SK-N-SH (cell line): Measurements from ENCODE around the gene IL17A. TPM values are rescaled to one million over a fixed set of nuclear protein-coding genes. Genes with fewer than 3 reads are reported as not detected.

ENCODE experiments used
- CTCF ChIA-PET: fragments of 300-600, 350-600 bp; formaldehyde crosslinking; extraction: SDS; loops from one replicate; lab custom pipeline; 2021; lab: Yijun Ruan, JAX
- POLR2A ChIA-PET: fragments of 350-600 bp; sonication (Branson Sonifier 250); formaldehyde crosslinking; extraction: SDS; loops from one replicate; lab custom pipeline; 2020; ENCODE audit warnings: antibody characterized with exemption, inconsistent platforms; lab: Yijun Ruan, JAX
- DNase-seq: peaks from one replicate; pipeline ENCODE4 v3.0.0; 2012
- H2AFZ ChIP-seq: fragments of 200-600 bp; sonication (generic); 2 replicates; pipeline ENCODE4 v1.8.1; 2016; ENCODE audit warnings: antibody characterized with exemption, mild to moderate bottlenecking, low read depth
- H3F3A ChIP-seq: fragments of 200-600 bp; sonication (generic); replicated peaks from 2 replicates; pipeline ENCODE3; 2016; ENCODE audit warnings: antibody characterized with exemption, mild to moderate bottlenecking; ENCODE audit not compliant: insufficient read depth
- H3K27ac ChIP-seq, 2 experiments: fragments of 200-500 bp in 1 of 2; fragments of 200-600 bp in 1 of 2; sonication (Bioruptor generic) in 1 of 2; sonication (generic), shearing (Covaris generic) in 1 of 2; 2 replicates each; pipeline versions ENCODE4 v1.5.1 to v1.6.1; 2014 to 2016; ENCODE audit warnings: low read depth in 2 of 2, inconsistent platforms in 1 of 2, low read length in 1 of 2, mild to moderate bottlenecking in 1 of 2, mixed read lengths in 1 of 2
- H3K27me3 ChIP-seq: fragments of 200-600 bp; sonication (generic), shearing (Covaris generic); 2 replicates; pipeline ENCODE4 v1.6.1; 2016; ENCODE audit warnings: mixed run types; ENCODE audit not compliant: insufficient read depth
- H3K36me3 ChIP-seq, 2 experiments: fragments of 200-500 bp in 1 of 2; fragments of 200-600 bp in 1 of 2; sonication (Bioruptor generic) in 1 of 2; sonication (generic) in 1 of 2; replicated peaks in 1 of 2; 2 replicates each; pipeline versions ENCODE3 to v1.5.1; 2014 to 2016; ENCODE audit warnings: low read length in 1 of 2, mild to moderate bottlenecking in 1 of 2; ENCODE audit not compliant: insufficient read depth in 2 of 2, control insufficient read depth in 1 of 2
- H3K4me1 ChIP-seq, 2 experiments: fragments of 200-500 bp in 1 of 2; fragments of 200-600 bp in 1 of 2; sonication (Bioruptor generic) in 1 of 2; sonication (generic), shearing (Covaris generic) in 1 of 2; 2 replicates each; pipeline versions ENCODE4 v1.5.1 to v1.6.1; 2014 to 2016; ENCODE audit warnings: low read depth in 1 of 2, low read length in 1 of 2, mixed run types in 1 of 2; ENCODE audit not compliant: insufficient read depth in 2 of 2, control insufficient read depth in 1 of 2
- H3K4me2 ChIP-seq: fragments of 200-600 bp; sonication (generic), shearing (Covaris generic); 2 replicates; pipeline ENCODE4 v1.6.1; 2017; ENCODE audit warnings: mixed run types
- H3K4me3 ChIP-seq, 2 experiments: fragments of 200-500 bp in 1 of 2; fragments of 200-600 bp in 1 of 2; sonication (Bioruptor generic) in 1 of 2; sonication (generic), shearing (Covaris generic) in 1 of 2; 2 replicates each; pipeline versions ENCODE4 v1.5.1 to v1.8.1; 2014 to 2016; ENCODE audit warnings: low read depth in 2 of 2, inconsistent platforms in 1 of 2, low read length in 1 of 2, mild to moderate bottlenecking in 1 of 2, mixed read lengths in 1 of 2, moderate library complexity in 1 of 2
- H3K79me2 ChIP-seq: fragments of 200-600 bp; sonication (generic); 2 replicates; pipeline ENCODE4 v1.8.1; 2017; ENCODE audit warnings: mild to moderate bottlenecking; ENCODE audit not compliant: insufficient read depth
- H3K9ac ChIP-seq: fragments of 200-600 bp; sonication (generic); 2 replicates; pipeline ENCODE4 v1.6.1; 2017; ENCODE audit warnings: mixed run types
- H3K9me2 ChIP-seq: fragments of 200-600 bp; sonication (generic); 2 replicates; pipeline ENCODE4 v1.6.1; 2017; ENCODE audit warnings: mixed run types
- H3K9me3 ChIP-seq: fragments of 200-600 bp; sonication (generic); 2 replicates; pipeline ENCODE4 v1.6.1; 2017; ENCODE audit warnings: mixed run types, mild to moderate bottlenecking, moderate library complexity
- H4K20me1 ChIP-seq: fragments of 200-600 bp; sonication (generic); 2 replicates; pipeline ENCODE4 v1.6.1; 2017; ENCODE audit warnings: mild to moderate bottlenecking, mixed run types; ENCODE audit not compliant: insufficient read depth
- CHD2 ChIP-seq: fragments of 150-350 bp; IDR thresholded peaks from 2 replicates; pipeline ENCODE4 v1.6.1; 2018; ENCODE audit warnings: low read length; ENCODE audit not compliant: partially characterized antibody
- ELF1 ChIP-seq: IDR thresholded peaks from 2 replicates; pipeline ENCODE4 v1.4.0; 2012
- EZH2phosphoT487 ChIP-seq: fragments of 200-600 bp; sonication (generic); IDR thresholded peaks from 2 replicates; pipeline ENCODE4 v1.6.1; 2017; ENCODE audit warnings: low read depth, mixed run types, mild to moderate bottlenecking, antibody characterized with exemption, moderate library complexity, borderline replicate concordance
- FOSL2 ChIP-seq: IDR thresholded peaks from 2 replicates; pipeline ENCODE4 v1.4.0; 2012; ENCODE audit warnings: low read depth, mild to moderate bottlenecking, moderate library complexity, borderline replicate concordance
- FOXJ3 ChIP-seq: sonication (generic); formaldehyde crosslinking; IDR thresholded peaks from 2 replicates; pipeline ENCODE4 v1.5.1; 2020; ENCODE audit warnings: mild to moderate bottlenecking, missing genetic modification reagents
- FOXM1 ChIP-seq: IDR thresholded peaks from 2 replicates; pipeline ENCODE4 v1.4.0; 2012; ENCODE audit warnings: low read depth, mild to moderate bottlenecking
- GABPA ChIP-seq: IDR thresholded peaks from 2 replicates; pipeline ENCODE4 v1.4.0; 2012; ENCODE audit warnings: low read depth, mild to moderate bottlenecking
- GATA2 ChIP-seq: sonication (generic); formaldehyde crosslinking; IDR thresholded peaks from 2 replicates; pipeline ENCODE4 v1.5.0; 2020; ENCODE audit warnings: mild to moderate bottlenecking, missing genetic modification reagents
- JUND ChIP-seq: IDR thresholded peaks from 2 replicates; pipeline ENCODE4 v1.4.0; 2012
- MEF2A ChIP-seq: IDR thresholded peaks from 2 replicates; pipeline ENCODE4 v1.4.0; 2012; ENCODE audit warnings: low read depth, borderline replicate concordance
- MXI1 ChIP-seq: IDR thresholded peaks from 2 replicates; pipeline ENCODE4 v1.6.1; 2012; ENCODE audit warnings: mild to moderate bottlenecking, low read depth, low read length, improper control_type of control experiment
- NFIC ChIP-seq: IDR thresholded peaks from 2 replicates; pipeline ENCODE4 v1.4.0; 2012; ENCODE audit warnings: borderline replicate concordance
- RAD21 ChIP-seq: IDR thresholded peaks from 2 replicates; pipeline ENCODE4 v1.6.1; 2012; ENCODE audit warnings: mild to moderate bottlenecking, low read length
- RCOR1 ChIP-seq: fragments of 150-350 bp; IDR thresholded peaks from 2 replicates; pipeline ENCODE4 v1.6.1; 2017; ENCODE audit warnings: antibody characterized with exemption, low read length
- RXRA ChIP-seq: IDR thresholded peaks from 2 replicates; pipeline ENCODE4 v1.4.0; 2012; ENCODE audit warnings: low read depth, mild to moderate bottlenecking, borderline replicate concordance
- SMC3 ChIP-seq: IDR thresholded peaks from 2 replicates; pipeline ENCODE4 v1.6.1; 2012; ENCODE audit warnings: low read depth, low read length, improper control_type of control experiment
- TCF12 ChIP-seq: IDR thresholded peaks from 2 replicates; pipeline ENCODE4 v1.4.0; 2012
- TEAD4 ChIP-seq: IDR thresholded peaks from 2 replicates; pipeline ENCODE4 v1.4.0; 2012; ENCODE audit warnings: mild to moderate bottlenecking, borderline replicate concordance; ENCODE audit not compliant: insufficient read depth
- WGBS: methylation state at CpG from one replicate; pipeline ENCODE4 v1.1.6; 2017; ENCODE audit warnings: low lambda C conversion rate; 5-methylcytosine and 5-hydroxymethylcytosine counted together
- polyA plus RNA-seq, 3 experiments: library from polyadenylated mRNA; depleted of rRNA; stranded (reverse); fragments of >200 nt; gene quantifications; 2 replicates each; pipeline ENCODE4 v1.2.3, GENCODE V29; 2012
- TF ChIP-seq, protein P1 (sequence below): IDR thresholded peaks from 2 replicates; pipeline ENCODE4 v1.4.0; 2012; ENCODE audit warnings: low read depth, borderline replicate concordance
- TF ChIP-seq, protein P2 (sequence below): IDR thresholded peaks from 2 replicates; pipeline ENCODE4 v1.6.1; 2012; ENCODE audit warnings: mild to moderate bottlenecking, low read depth, low read length, moderate library complexity

IL17A gene
- polyA plus RNA-seq, 1 of the 3 experiments (the other 2 are of a cell fraction) = not detected

DNA sequence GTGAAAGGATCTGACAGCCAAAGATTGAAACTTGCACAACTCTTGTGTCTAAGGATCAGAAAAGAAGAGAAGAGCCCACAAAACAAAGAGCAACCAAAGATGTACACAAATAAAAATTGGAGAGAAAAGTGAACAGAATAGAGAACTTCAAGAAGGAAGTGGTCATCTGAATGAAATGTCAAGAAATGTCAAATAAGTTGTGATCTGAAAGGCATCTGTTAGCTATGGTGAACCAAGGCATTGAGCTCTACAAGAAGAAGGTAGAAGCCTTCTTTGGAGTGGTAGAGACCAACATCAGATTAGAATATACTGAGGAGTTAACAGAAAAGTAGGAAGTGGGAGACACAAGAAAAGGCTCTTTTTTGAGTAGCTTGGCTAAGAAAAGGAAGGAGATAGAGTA lies 29.6 kb downstream of the IL17A start:
- POLR2A ChIA-PET = no interaction called here

GRCh38 chr6:52216932-52217575 lies 30.9 kb downstream of the IL17A start:
- TF ChIP-seq FOXM1 (no peak), RCOR1 (no peak), GATA2 (no peak), TCF12 (no peak), NFIC (no peak), MEF2A (no peak), GABPA (no peak), EZH2phosphoT487 (no peak), SMC3 (no peak), JUND (no peak), CHD2 (no peak)
- TF ChIP-seq, protein P1, sequence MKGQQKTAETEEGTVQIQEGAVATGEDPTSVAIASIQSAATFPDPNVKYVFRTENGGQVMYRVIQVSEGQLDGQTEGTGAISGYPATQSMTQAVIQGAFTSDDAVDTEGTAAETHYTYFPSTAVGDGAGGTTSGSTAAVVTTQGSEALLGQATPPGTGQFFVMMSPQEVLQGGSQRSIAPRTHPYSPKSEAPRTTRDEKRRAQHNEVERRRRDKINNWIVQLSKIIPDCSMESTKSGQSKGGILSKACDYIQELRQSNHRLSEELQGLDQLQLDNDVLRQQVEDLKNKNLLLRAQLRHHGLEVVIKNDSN = no peak
- Histone ChIP-seq H3K27ac (no peak overlapping the region), H3K9me2 (no peaks in the 10 kb centered on the region), H3K36me3 (no peaks in the 10 kb centered on the region), H3F3A (no peaks in the 10 kb centered on the region), H3K4me1 (no peaks in the 10 kb centered on the region), H3K4me3 (no peak overlapping the region), H3K9me3 (no peaks in the 10 kb centered on the region), H3K27me3 (no peaks in the 10 kb centered on the region; the same call in 1 of the 2 replicates), H2AFZ (no peak overlapping the region), H4K20me1 (no peaks in the 10 kb centered on the region), H3K79me2 (no peaks in the 10 kb centered on the region), H3K9ac (no peak overlapping the region), H3K4me2 (no peak overlapping the region)
- ChIA-PET CTCF (no interaction called here), POLR2A (no interaction called here)
- DNase-seq = no peak
- 50% methylated on average over 5 of the region's 5 CpGs for WGBS

More for the DNA sequence above, 29.6 kb downstream of the IL17A start:
- Histone ChIP-seq H3K4me2 (no peak overlapping the region), H3K4me3 (no peak overlapping the region), H4K20me1 (no peaks in the 10 kb centered on the region), H3K27ac (no peak overlapping the region), H3F3A (no peaks in the 10 kb centered on the region), H3K9me3 (no peaks in the 10 kb centered on the region), H3K36me3 (no peaks in the 10 kb centered on the region)
- CTCF ChIA-PET = no interaction called here
- no peak for TF ChIP-seq MXI1
- no peak for TF ChIP-seq EZH2phosphoT487
- no peak for TF ChIP-seq FOXM1
- TF ChIP-seq TEAD4 = no peak
- no peak for TF ChIP-seq GABPA
- no peak for TF ChIP-seq RXRA
- TF ChIP-seq RAD21 = no peak
- no peak for TF ChIP-seq CHD2
- no peak for TF ChIP-seq MEF2A
- no peak for TF ChIP-seq GATA2
- no peak for TF ChIP-seq FOSL2
- TF ChIP-seq FOXJ3 (CRISPR knock-in tag) = no peak
- no peak for TF ChIP-seq ELF1
- TF ChIP-seq NFIC = no peak
- TF ChIP-seq, protein P1 = no peak
- TF ChIP-seq, protein P2, sequence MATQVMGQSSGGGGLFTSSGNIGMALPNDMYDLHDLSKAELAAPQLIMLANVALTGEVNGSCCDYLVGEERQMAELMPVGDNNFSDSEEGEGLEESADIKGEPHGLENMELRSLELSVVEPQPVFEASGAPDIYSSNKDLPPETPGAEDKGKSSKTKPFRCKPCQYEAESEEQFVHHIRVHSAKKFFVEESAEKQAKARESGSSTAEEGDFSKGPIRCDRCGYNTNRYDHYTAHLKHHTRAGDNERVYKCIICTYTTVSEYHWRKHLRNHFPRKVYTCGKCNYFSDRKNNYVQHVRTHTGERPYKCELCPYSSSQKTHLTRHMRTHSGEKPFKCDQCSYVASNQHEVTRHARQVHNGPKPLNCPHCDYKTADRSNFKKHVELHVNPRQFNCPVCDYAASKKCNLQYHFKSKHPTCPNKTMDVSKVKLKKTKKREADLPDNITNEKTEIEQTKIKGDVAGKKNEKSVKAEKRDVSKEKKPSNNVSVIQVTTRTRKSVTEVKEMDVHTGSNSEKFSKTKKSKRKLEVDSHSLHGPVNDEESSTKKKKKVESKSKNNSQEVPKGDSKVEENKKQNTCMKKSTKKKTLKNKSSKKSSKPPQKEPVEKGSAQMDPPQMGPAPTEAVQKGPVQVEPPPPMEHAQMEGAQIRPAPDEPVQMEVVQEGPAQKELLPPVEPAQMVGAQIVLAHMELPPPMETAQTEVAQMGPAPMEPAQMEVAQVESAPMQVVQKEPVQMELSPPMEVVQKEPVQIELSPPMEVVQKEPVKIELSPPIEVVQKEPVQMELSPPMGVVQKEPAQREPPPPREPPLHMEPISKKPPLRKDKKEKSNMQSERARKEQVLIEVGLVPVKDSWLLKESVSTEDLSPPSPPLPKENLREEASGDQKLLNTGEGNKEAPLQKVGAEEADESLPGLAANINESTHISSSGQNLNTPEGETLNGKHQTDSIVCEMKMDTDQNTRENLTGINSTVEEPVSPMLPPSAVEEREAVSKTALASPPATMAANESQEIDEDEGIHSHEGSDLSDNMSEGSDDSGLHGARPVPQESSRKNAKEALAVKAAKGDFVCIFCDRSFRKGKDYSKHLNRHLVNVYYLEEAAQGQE = no peak
- TF ChIP-seq, all 33 proteins: peak for 0
- no peak overlapping the region for H2AFZ ChIP-seq
- DNase-seq = no peak
- no peaks in the 10 kb centered on the region for H3K79me2 ChIP-seq
- no peak overlapping the region for H3K9ac ChIP-seq
- H3K27me3 ChIP-seq = no peaks in the 10 kb centered on the region
- no peaks in the 10 kb centered on the region for H3K9me2 ChIP-seq
- no peaks in the 10 kb centered on the region for H3K4me1 ChIP-seq
